SW480 (cell line): Measurements from ENCODE around the gene FXYD6.

ENCODE experiments used
- DNase-seq: peaks from one replicate; pipeline ENCODE4 v3.0.0-alpha.2; 2016; ENCODE audit warnings: low spot score

Gene FXYD6

GRCh38 chr11:117910525-117910924, 34.1 kb upstream of the FXYD6 start:
- no peak for DNase-seq

DNA sequence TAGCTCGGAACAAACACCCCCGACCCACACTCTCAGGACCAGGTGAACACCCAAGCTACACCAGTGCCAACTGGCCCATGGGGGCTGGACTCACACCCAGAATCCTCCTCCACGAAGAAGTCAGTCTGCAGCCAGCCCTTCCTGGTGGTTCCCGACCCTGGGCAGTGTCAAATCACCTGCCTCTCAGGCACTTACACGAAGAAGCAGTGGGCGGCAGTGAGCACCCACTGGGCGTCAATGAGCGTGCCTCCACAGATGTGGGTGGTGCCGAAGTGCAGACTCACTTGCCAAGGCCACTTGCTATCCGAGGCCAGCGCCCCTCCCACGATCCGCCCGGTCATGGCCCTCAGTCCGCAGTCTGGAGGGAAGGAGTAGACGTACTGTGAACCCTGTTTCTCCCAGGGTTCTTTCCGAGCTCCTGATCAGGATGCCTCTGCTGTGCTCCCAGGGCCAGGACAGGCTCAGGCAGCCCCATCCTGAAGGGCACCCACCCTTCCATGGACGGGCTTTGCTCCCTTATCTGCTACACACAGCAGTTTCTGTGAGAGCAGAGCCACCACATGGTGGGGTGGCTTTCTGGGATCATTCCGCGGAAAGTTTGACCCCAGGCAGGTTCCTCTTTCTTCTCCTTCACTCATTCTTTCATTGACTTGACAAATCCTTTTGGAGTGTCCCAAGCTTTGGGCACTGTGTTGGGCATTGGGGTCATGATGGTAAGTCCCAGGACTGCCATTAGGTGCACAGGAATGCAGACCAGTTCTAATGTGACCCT, 33.3 kb upstream of the FXYD6 start:
- DNase-seq: no peak

GRCh38 chr11:117908959-117909610, 32.6 kb upstream of the FXYD6 start:
- DNase-seq: no peak

DNA sequence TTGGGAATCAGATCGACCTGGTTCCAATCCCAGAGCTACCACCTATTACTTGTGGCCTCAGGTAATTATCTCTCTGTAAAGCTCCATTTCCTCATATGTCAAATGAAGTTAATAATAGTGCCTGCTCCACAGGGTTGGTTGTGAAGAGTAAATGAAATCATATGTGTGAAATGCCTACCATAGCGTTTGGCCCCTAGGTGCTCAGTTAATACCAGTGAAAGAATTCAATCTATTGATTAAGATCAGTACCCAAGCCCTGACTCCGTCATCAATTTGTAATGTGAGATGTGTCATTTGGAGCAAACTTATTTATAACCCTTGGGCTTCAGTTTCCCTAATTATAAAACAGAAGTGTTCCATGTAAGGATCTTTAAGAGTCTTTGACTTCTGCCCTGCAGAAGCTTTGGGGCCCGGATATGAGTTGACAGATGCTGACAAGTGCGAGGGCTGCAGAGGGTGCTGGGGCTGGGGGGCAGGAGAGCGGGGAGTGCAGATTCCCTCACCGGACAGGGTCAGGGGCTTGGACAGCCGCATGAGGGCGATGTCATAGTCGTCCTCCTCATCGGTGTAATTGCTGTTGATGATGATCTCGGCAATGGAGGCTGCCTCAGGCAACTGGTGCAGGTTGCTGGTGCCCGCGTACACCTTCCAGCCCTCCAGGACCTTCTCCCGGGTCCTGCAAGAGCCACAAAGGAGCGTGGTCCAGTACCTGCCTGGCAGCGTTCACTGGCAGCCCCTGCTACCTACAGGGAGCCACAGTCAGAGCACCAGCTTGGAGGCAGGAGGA, 31.8 kb upstream of the FXYD6 start:
- no peak for DNase-seq

GRCh38 chr11:117907276-117908108, 31.0 kb upstream of the FXYD6 start:
- DNase-seq: peak; percentile 99

DNA sequence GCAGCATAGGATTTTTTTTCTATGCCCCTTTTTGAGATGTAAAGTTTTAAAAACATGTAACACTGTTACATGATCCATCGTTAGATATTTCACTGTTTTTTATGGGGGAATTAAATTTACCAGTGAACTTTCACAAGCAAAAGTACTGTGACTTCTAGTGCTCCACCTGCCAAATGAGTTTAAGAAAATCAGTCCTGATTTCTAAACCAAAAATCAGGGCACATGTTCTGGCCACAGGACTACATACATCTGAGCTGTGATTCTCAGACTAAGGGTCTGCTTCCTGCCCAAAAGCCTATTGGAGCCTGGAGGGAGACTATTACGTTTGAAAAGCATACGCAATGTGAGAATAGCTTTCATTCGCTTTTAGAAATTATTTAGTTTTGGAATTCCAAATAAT, 30.3 kb upstream of the FXYD6 start:
- no peak for DNase-seq

DNA sequence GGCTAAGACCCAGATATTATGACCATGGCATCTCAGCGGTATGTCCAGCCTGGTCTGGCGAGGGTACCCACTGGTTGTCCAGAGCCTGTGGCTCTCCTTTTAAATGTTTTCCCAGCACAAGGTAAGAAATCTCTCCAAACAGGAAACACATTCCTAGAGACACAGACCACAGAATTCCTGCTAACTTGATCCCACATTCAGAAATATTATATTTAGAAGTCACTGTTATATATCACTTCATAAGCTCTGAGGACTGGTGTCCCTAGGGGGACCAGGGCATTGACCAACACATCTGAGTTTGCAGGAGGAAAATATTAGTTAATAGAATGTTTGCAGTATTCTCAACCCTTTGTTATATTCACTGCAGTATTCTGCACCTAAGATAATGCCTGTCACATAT, 29.7 kb upstream of the FXYD6 start:
- DNase-seq: no peak

- DNase-seq: no peak
These were observed 29.1 kb upstream of the FXYD6 start for GRCh38 chr11:117905524-117905923.

DNA sequence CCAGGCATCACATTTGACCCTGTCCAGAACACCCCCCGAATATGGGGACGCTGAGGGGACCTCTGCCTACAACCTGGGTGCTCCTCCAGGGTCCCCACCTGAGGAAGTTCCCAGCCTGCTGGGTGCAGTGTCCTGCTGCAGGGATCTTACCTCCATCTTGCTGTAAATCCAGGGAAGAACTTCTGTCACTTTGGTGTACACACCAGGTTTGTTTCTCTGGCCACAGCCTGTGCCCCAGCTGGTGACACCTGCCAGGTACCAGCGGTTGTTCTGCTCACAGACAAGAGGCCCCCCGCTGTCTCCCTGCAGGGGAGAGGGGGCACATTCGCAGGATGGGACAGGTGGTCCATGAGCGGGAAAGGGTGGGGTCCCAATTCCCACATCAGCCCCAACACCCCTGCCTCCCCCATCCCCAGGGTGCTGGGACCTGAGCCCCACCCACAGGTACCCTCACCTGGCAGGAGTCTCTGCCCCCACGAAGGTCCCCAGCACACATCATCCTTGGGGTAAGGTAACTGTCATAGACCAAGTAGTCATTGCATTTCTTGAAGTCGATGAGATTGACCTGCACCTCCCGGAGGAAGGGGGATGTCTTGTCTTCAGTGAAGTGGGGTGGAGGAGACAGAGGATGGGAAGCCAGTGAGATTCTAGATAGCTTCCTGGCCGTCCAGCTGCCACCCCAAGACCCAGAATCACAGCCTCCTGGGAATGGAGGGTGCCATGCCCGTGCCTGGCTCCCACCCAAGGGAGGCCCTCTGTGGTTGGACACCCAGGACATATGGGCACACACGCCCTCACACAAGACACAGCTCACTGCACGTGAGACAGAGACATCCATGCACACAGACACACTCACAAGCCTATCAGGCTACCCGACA, 27.3 kb upstream of the FXYD6 start:
- DNase-seq: no peak

DNA sequence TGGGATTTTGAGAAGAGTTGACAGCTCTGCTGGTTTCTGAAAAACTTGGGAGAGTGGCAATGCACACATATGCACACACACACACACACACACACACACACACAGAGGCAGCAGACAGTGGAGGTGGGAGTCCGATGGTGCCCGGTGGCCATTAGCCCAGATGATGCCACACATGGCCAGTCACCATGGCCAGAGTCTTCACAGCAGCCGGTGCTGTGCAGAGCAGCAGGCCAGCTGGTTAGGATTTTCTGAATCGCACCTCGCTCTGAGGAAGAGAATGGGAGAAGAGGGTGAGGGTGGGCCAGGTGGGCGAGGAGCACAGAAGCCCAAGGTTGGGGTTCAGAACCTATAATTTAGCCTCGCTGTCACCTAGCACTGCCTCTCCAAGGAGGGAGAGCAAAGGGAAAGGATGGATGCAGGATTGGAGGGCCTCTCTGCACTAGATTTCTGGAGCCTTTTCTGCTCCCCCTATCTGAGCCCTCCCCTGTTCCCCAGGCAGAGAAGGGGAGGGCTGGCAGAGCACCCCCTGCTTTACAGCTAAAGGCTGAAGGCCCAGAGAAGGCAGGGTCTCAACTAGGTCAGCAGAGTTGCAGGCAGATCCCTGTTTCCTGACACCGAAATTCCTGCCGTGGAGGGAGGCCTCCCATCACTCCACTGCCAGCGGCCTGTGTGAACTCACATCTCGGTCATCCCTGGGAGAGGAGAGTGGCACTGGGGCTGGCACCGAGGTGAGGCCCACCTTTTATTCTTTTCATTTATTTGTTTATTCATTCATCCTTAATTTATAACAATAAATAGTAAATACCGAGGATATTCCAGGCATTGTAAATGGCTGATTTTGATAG, 25.8 kb upstream of the FXYD6 start:
- DNase-seq: no peak

- DNase-seq: no peak
These were observed 25.1 kb upstream of the FXYD6 start for GRCh38 chr11:117901601-117902000.

DNA sequence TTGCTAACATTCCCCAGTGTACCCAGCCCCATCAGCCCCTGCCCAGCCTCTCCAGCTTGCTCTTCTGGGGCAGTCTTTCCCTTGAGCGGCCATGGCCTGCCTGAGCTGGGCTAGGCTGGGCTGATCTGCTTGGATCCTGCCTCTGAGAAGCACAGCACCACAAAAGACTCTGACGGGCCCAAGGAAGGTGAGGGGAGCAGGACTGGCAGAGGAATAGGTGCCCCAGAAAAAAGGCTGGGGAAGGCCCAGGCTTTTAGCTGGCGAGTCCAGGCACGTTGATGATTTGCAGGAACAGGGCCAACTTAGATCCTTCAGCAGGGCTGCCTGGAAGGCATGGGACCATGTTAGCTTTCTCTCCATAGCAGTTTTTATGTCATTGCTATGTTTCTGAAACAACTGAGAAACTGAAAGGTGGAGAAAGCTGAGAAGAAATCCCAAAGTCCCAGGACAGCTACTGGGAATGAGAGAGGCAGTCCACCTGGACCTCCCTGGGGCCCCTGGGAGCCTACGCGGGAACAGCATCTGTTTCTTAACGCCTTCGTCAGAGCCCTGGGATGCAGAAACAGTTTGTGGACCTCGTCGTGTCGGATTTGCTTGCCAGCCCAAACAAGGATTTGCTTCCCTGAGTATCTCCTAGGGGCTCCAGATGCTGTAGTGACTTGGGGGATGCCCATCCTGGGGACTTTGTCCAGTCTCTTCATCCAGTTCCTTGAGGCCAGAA, 24.4 kb upstream of the FXYD6 start:
- no peak for DNase-seq

GRCh38 chr11:117900121-117900648, 23.7 kb upstream of the FXYD6 start:
- no peak for DNase-seq

GRCh38 chr11:117898059-117898458, 21.6 kb upstream of the FXYD6 start:
- DNase-seq: no peak

DNA sequence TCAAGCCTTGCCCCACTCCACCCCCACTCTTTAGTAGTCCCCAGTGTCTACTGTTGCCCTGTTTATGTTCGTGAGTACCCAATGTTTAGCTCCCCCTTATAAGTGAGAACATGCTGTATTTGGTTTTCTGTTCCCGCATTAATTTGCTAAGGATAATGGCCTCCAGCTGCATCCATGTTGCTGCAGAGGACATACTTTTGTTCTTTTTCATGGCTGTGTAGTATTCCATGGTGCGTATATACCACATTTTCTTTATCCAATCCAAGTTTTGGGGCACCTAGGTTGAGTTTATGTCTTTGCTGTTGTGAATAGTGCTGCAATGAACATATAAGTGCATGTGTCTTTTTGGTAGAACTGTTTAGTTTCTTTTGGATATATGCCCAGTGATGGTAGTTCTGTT, 16.2 kb upstream of the FXYD6 start:
- no peak for DNase-seq

DNA sequence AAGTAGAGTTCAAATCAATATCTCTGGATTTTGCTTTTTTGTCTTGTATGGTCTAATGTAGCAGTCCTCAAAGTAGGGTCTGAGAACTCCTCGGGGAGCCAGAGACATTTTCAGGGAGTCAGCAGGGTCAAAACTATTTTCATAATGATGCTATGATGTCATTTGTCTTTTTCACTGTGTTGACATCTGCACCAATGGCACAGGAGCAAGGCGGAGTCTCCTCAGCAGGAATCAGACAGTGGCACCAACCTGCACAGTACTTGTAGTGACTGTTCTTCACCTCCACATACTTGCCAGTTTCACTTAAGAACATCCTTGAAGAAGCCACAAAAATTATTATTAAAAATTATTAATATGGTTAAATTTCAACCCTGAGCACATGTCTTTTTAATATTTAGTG, 14.9 kb upstream of the FXYD6 start:
- no peak for DNase-seq

GRCh38 chr11:117888139-117888566, 11.7 kb upstream of the FXYD6 start:
- DNase-seq: no peak

DNA sequence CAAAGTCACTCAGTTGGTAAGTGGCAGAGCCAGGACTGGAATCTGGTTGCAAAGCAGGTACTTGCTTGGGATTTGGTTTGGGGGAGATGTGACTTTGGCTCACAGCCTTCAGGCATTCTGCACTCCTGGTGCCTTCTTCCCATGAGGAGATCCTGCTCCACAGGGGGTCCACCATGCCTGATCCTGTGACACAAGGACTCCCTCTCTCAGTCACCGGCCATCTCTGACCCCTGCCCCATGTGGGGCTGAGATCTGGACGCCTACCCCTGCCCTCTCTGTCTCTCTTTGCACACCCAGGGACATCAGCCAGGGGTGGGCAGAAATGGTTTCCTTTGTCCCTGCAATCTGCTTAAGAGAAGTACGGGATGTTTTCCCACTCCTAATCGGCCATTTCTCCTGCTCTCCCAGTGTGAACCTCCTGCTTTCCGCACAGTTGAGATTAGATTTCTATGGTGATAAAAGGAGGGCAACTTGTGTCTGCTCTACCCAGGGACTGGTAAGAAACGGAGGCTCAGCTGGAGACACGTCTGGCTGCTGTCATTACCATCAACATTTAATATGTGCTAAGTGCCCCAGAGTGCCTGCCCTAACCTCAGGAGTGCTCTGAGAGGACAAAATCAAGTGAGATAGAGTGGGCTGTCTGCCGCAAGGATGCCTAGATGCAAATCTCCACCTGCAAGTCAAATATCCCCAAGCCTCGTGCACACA, 11.1 kb upstream of the FXYD6 start:
- no peak for DNase-seq

DNA sequence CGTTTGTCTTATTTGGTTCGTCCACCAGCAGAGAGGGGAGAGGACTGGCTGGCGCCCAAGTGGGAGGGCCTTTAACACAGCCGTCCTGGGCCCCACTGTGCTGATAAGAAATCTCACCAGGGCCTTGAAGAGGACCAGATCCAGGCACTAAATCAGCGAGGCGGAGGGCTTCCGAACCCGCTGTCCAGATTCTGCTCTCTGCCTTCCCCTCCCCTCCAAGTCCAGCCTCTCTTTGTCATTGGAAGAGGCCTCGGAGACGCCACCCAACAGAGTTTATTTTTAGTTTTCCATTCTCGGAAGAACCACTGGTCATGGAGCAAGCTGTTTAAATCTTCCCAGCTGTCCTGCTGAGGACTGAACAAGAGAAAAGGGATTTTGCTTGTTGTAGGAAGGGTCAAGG, 9.3 kb upstream of the FXYD6 start:
- DNase-seq: no peak
